Suprapubic skin (tissue), 4 donors: Measurements from ENCODE around the gene PRKCQ. TPM values are rescaled to one million over a fixed set of nuclear protein-coding genes. Genes with fewer than 3 reads are reported as not detected.

Source experiments
- DNase-seq, 2 donors: peaks; one replicate each; pipeline ENCODE4 v3.0.0-alpha.2; 2019; ENCODE audit warnings: low spot score in 2 of 2
- H3K27ac ChIP-seq: fragments of 200-600 bp; sonication (generic); one replicate; pipeline ENCODE4 v1.5.1; 2019
- H3K27me3 ChIP-seq: fragments of 200-600 bp; sonication (generic); one replicate; pipeline ENCODE4 v1.5.1; 2019
- H3K36me3 ChIP-seq: fragments of 200-600 bp; sonication (generic); one replicate; pipeline ENCODE4 v1.5.1; 2019
- H3K4me1 ChIP-seq: fragments of 200-600 bp; sonication (generic); one replicate; pipeline ENCODE4 v1.5.1; 2019
- H3K4me3 ChIP-seq: fragments of 200-600 bp; sonication (generic); one replicate; pipeline ENCODE4 v1.5.1; 2019; ENCODE audit warnings: mild to moderate bottlenecking
- H3K9me3 ChIP-seq: fragments of 200-600 bp; sonication (generic); one replicate; pipeline ENCODE4 v1.5.1; 2019
- CTCF ChIP-seq, 2 donors: fragments of 200-600 bp in 1 of 2; fragments of 450-650 bp in 1 of 2; sonication (generic) in 1 of 2; IDR thresholded peaks; one replicate each; pipeline ENCODE4 v1.5.1; 2016 to 2019; ENCODE audit warnings: antibody characterized with exemption in 2 of 2, mild to moderate bottlenecking in 1 of 2, moderate library complexity in 1 of 2
- EP300 ChIP-seq: sonication (generic); formaldehyde crosslinking; IDR thresholded peaks from one replicate; pipeline ENCODE4 v1.6.1; 2017; ENCODE audit warnings: antibody characterized with exemption
- POLR2A ChIP-seq, 2 donors: fragments of 450-650 bp; IDR thresholded peaks; one replicate each; pipeline ENCODE4 v1.6.1; 2017; ENCODE audit warnings: antibody characterized with exemption in 2 of 2, mild to moderate bottlenecking in 2 of 2, moderate library complexity in 2 of 2
- POLR2AphosphoS5 ChIP-seq, 3 donors: sonication (generic); formaldehyde crosslinking; IDR thresholded peaks; one replicate each; pipeline ENCODE4 v1.6.1; 2017; ENCODE audit warnings: antibody characterized with exemption in 3 of 3
- WGBS: methylation state at CpG from one replicate; pipeline ENCODE4 v1.1.5; 2018; 5-methylcytosine and 5-hydroxymethylcytosine counted together
- total RNA-seq, 4 donors: library from RNA; depleted of rRNA; stranded (reverse); fragments of >200 nt; gene quantifications; one replicate each; pipeline ENCODE4 v1.1.0, GENCODE V29; 2016

Gene PRKCQ
- total RNA-seq, 4 donors from 2014 or later, result 0.51 to 1.0 TPM; not detected in 2

- H3K27ac ChIP-seq, result no peak overlapping the region
- TF ChIP-seq CTCF (IDR thresholded peaks at IDR 0.05), result no peak
- TF ChIP-seq POLR2AphosphoS5 (IDR thresholded peaks at IDR 0.05), result no peak
- TF ChIP-seq EP300, result no peak
- no peak for TF ChIP-seq POLR2A (IDR thresholded peaks at IDR 0.05)
- no peaks in the 10 kb centered on the region for H3K27me3 ChIP-seq
- peaks cover 9% of the 10 kb centered on the region for H3K4me1 ChIP-seq
- H3K9me3 ChIP-seq, result no peaks in the 10 kb centered on the region
- 83% methylated on average over 12 of the region's 12 CpGs for WGBS
- H3K4me3 ChIP-seq, result no peak overlapping the region
- H3K36me3 ChIP-seq, result no peaks in the 10 kb centered on the region
- no peak for DNase-seq
Measured at GRCh38 chr10:6400821-6401465, 179.1 kb downstream of the PRKCQ start.

- no peak overlapping the region for H3K4me3 ChIP-seq
- 70% methylated on average over 7 of the region's 7 CpGs for WGBS
- no peak for DNase-seq
- H3K27me3 ChIP-seq, result no peaks in the 10 kb centered on the region
- TF ChIP-seq POLR2AphosphoS5 (IDR thresholded peaks at IDR 0.05) (no peak), EP300 (no peak), CTCF (IDR thresholded peaks at IDR 0.05) (no peak), POLR2A (IDR thresholded peaks at IDR 0.05) (no peak)
- H3K4me1 ChIP-seq, result peaks cover 9% of the 10 kb centered on the region
- no peaks in the 10 kb centered on the region for H3K9me3 ChIP-seq
- H3K36me3 ChIP-seq, result no peaks in the 10 kb centered on the region
- H3K27ac ChIP-seq, result no peak overlapping the region
Measured at GRCh38 chr10:6400331-6400730, 179.7 kb downstream of the PRKCQ start.

DNA sequence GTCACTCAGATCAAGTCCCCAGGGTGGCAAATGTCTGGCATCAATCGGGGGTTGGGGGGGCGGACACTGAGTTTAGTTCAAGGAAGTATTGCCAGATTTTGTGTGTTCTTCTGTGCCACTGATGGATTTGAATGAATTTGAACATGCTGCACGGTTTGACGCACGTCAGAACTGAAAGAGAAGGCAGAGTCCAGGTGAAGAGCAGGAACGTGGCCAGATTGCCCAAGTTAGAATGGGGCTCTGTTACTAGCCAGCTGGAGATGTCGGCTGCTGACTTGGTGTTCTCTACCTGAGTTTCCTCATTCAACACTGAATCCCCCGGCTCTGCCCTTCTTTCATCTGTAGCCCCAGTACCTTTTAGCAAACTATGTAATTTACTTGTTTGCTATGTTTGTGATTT lies 180.2 kb downstream of the PRKCQ start:
- TF ChIP-seq CTCF (IDR thresholded peaks at IDR 0.05) (no peak), POLR2A (IDR thresholded peaks at IDR 0.05) (no peak), EP300 (no peak), POLR2AphosphoS5 (IDR thresholded peaks at IDR 0.05) (no peak)
- Histone ChIP-seq H3K9me3 (no peaks in the 10 kb centered on the region), H3K27me3 (no peaks in the 10 kb centered on the region), H3K4me3 (no peak overlapping the region), H3K4me1 (peaks cover 9% of the 10 kb centered on the region), H3K27ac (no peak overlapping the region), H3K36me3 (no peaks in the 10 kb centered on the region)
- DNase-seq, result no peak
- WGBS, result 68% methylated on average over 8 of the region's 8 CpGs

DNA sequence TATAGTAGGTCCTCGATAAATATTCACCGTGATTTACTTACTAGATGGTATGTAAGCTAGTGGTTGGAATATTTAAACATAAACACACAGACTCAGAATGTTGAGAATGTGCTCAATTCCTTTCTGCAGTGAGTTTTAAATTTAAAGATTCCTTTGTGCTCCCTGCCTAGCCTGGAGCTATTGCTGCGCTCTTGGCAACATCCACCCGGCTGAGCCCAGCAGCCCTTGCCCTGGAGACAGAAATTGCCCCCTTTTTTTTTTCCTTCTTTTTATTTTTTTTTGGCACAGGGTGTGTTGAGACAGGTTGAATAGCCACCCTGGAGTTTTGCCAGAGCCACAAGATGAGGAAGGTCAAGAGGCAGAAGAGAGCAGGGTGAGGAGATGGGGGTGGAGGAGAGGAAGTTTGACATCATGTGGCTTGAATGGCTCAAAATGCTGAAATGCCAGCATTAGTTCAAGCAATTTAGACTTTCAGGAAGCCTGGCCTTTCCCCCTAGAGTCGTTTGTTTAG lies 180.8 kb downstream of the PRKCQ start:
- Histone ChIP-seq H3K9me3 (no peaks in the 10 kb centered on the region), H3K27me3 (no peaks in the 10 kb centered on the region), H3K27ac (no peak overlapping the region), H3K36me3 (no peaks in the 10 kb centered on the region), H3K4me3 (no peak overlapping the region), H3K4me1 (peaks cover 9% of the 10 kb centered on the region)
- DNase-seq, result no peak
- TF ChIP-seq POLR2AphosphoS5 (IDR thresholded peaks at IDR 0.05) (no peak), EP300 (no peak), POLR2A (IDR thresholded peaks at IDR 0.05) (no peak), CTCF (IDR thresholded peaks at IDR 0.05) (no peak)
- 41% methylated on average over 5 of the region's 5 CpGs for WGBS

- no peak overlapping the region for H3K27ac ChIP-seq
- H3K4me1 ChIP-seq, result peaks cover 9% of the 10 kb centered on the region
- H3K36me3 ChIP-seq, result no peaks in the 10 kb centered on the region
- H3K9me3 ChIP-seq, result no peaks in the 10 kb centered on the region
- no peaks in the 10 kb centered on the region for H3K27me3 ChIP-seq
- DNase-seq, result no peak
- no peak for TF ChIP-seq POLR2AphosphoS5 (IDR thresholded peaks at IDR 0.05)
- no peak for TF ChIP-seq POLR2A (IDR thresholded peaks at IDR 0.05)
- WGBS, result 77% methylated on average over 2 of the region's 2 CpGs
- no peak overlapping the region for H3K4me3 ChIP-seq
Measured at GRCh38 chr10:6398399-6398798, 181.7 kb downstream of the PRKCQ start.

- 55% methylated on average over 4 of the region's 4 CpGs for WGBS
- DNase-seq, result no peak
- no peak overlapping the region for H3K4me3 ChIP-seq
- H3K27ac ChIP-seq, result no peak overlapping the region
- peaks cover 8% of the 10 kb centered on the region for H3K4me1 ChIP-seq
- no peaks in the 10 kb centered on the region for H3K36me3 ChIP-seq
- TF ChIP-seq EP300, result no peak
- no peak for TF ChIP-seq POLR2A (IDR thresholded peaks at IDR 0.05)
- TF ChIP-seq POLR2AphosphoS5 (IDR thresholded peaks at IDR 0.05), result no peak
- no peak for TF ChIP-seq CTCF (IDR thresholded peaks at IDR 0.05)
- no peaks in the 10 kb centered on the region for H3K9me3 ChIP-seq
- H3K27me3 ChIP-seq, result no peaks in the 10 kb centered on the region
Measured at GRCh38 chr10:6396652-6397051, 183.4 kb downstream of the PRKCQ start.
